HG03139 (cell line): Measurements from ENCODE around the gene WNT7B.

ENCODE experiments used
- ATAC-seq: cut with Tn5 transposase; IDR thresholded peaks from one replicate; pipeline ENCODE4 v1.9.1; 2021; ENCODE audit not compliant: unreplicated experiment

WNT7B gene

GRCh38 chr22:45974498-45974897, 2.5 kb downstream of the WNT7B start:
- no peak for ATAC-seq

DNA sequence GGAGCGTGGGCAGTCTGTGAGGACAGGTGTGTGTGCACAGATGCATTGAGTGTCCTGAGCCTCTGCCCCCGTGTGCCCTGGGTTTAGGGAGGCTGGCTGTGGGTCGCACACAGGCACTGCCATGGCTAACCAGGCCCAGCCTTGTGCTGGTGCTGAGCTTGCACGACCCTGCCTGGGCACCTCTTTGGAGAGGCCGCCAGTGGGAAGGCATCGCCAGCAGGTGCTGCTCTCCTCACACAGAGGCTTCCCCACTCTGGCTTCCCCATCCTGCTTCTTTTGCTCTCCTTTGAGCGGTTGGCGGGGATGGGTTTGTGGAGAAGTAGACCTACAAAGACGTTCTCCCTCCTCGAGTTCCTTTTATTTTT, 4.1 kb downstream of the WNT7B start:
- ATAC-seq, result no peak

DNA sequence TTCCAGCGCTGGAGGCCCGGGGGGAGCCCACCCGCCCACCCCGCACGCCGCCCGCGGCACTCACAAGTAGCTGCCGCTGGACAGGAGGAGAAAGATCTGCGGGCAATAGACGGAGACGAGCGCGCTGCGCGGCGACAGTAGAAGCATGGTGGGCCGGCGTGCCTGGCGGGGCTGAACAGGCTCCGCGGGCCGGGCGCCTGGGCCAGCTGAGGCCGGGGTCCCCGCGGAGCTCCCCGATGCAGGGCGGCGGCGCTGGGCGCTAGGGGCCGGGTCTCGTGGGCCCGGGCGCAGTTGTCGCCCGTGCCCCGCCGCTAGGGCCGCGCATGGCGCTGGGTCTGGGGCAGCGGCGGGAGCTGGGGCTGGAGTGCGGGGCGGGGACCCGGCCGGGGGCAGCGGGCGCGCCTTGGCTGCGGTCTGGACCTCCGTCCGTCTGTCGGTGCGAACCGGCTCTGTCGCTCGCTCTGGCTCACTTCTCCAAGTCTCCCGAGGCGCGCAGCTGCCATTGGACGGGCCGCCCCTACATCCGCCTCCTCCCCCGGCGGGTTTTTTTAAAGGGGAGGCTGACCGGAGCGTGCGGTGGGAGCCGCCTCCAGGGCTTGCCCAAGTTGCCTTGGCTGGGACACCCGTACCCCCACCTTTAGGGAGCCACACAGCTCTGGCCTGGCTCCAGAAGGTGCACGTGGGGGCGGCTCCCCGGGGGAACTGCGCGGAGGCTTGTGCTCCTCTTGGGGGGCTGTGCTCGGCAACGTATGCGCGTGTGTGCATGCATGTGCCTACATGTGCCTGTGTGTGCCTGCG, 4.7 kb downstream of the WNT7B start:
- no peak for ATAC-seq

DNA sequence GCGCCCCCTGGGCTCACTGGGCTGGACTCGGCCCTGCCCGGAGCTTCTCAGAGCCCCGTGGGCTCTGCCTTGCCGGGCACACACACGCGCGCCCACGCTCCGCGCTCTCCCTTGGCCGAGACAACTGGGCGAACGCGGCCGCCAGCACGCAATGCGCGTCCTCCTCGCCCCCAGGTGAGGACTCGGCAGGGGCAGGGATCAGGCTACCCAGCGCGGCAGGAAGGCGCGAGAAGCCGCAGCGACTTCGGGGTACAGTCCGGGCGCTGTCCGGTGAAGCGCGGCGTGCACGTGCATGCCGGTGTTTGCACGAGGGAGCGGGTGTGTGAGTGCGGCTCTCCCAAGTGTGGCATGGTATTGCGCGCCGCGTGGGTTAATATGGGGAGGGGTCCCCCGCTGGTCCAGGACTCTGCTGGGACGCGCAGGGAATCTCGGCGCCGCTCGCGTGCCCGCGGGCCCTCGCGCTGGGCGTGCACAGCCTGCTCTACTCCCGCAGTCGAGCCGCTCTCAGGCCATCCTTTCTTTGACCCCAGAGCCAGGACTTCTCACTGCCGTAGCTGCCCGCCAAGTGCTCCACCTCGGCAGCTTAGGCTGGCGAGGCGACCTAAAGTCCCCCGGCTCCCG, 5.4 kb downstream of the WNT7B start:
- no peak for ATAC-seq

DNA sequence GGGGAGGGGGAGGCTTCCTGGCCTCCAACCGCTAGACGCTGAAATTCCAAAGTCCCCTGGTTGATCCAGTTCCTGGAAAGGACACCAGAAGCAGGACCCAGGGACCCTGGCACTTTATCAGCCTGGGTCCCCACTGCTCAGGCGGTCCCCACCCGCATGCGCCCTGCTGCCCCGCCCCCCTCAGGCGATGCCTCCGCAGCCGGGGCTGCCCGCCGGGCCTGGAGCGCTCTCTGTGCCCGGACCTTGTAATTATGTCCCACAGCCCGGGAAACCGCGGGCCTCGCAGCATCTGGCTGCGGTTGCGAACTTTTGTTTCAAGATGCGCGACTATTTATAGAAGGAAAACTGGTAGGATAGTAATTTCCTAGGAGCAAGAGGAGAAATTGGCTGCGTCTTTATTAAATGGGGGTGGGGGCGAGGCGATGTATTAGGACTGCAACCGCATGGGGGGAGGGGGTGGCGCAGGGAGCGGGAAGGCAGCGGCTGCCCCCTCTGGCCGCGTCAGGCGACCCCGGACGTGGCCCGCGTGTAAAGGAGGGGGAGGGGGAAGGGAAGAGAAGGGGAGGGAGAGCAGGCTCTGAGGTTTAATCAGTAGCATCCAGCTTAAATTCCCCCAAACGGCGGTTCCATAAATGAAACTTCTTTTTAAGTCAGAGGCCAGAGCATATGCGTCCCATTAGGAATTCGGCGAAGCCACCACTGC, 6.1 kb downstream of the WNT7B start:
- no peak for ATAC-seq

DNA sequence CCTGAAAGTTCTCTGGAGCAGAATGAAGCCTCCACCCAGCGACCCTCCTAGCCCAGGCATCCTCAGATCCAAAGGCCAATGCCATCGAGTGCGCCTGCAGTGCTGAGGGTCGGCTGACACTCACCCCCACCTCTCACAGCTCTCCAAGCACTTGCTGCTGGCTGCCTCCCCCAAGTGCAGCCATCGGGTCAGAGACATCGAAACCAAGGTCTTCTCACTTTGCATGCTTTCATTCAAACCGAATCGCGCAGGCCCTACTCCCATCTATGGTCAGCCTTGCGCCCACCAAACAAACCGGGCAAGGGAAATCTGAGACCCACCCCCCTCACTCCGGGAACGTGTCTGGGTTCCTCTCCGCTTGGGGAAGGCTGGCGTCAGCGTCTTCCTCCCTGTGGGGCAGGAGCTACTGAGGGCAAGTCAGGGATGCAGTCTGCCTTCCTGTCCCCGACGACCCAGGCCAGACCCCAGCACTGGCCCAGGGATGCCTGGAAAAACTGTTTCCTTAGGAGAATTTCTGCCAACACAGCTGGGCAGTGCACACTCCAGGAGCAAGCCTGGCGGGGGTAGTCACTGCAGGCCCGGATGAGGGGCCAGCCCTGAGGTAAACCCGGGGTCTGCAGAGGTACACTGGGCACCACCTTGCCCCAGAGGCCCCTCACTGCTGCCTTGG, 7.0 kb downstream of the WNT7B start:
- ATAC-seq, result no peak

GRCh38 chr22:45969414-45969799, 7.6 kb downstream of the WNT7B start:
- ATAC-seq, result no peak

DNA sequence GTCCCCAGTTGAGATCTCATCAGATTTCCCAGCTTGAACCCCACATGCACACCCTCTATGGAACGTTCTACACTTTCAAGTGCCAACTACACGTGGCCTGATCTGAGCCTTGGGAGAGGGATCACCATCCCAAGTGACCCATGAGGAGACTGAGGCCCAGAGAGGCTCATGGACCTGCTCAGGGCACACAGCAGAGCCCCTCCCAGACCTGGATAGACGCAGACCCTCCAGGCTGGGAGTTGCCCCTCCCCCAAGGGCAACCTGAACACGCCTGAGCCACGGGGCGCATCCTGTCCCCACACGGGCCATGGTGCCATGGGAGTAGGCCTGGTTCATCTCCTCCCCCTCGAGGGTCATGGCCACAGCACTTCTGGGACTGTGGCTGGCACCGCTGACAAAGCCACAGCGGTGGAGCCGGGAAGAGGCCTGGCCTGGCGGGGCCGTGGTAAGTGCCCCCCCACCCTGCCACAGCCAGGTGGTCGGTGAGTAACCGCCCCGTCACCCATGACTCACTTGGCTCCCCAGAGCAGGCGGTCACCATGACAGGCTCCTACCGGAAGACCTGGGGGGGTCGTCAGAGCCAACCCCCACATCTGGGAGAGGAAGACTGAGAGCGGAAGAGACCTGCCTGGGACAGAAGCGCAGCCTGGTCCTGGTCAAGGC, 8.1 kb downstream of the WNT7B start:
- ATAC-seq, result no peak

DNA sequence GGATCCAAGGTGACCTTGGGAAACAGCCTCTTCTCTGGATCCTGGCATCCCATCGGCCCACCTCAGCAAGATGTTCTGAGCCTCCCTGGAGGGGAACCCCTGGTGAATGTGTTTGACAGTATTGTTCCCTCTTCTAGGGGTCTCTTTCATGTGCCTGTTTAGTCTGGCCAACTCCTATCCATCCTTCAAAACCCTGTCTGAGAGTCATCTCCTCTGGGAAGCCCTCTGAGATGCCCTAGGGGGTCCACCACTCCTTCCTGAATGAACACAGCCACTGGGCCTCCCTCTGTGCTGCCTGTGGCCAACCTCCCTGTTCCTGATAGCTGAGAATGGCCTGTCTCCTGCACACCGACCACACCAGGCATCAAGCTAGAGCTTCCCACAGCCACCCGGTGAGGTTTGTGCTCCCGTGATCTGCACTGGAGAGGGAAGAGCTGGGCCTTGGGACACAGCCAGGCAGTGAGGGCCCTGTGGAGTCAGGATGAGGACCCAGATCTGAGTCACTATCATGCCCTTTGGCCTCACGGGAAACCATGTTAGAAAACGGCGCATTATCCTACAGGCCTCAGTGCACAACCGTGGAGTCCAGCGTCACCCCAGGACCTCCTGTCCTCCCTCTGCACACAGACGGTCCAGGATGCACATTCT, 8.8 kb downstream of the WNT7B start:
- ATAC-seq, result no peak

GRCh38 chr22:45966895-45967365, 10.0 kb downstream of the WNT7B start:
- no peak for ATAC-seq

- ATAC-seq, result no peak
Observed at GRCh38 chr22:45966320-45966894, 10.6 kb downstream of the WNT7B start.

GRCh38 chr22:45965563-45965962, 11.4 kb downstream of the WNT7B start:
- no peak for ATAC-seq

DNA sequence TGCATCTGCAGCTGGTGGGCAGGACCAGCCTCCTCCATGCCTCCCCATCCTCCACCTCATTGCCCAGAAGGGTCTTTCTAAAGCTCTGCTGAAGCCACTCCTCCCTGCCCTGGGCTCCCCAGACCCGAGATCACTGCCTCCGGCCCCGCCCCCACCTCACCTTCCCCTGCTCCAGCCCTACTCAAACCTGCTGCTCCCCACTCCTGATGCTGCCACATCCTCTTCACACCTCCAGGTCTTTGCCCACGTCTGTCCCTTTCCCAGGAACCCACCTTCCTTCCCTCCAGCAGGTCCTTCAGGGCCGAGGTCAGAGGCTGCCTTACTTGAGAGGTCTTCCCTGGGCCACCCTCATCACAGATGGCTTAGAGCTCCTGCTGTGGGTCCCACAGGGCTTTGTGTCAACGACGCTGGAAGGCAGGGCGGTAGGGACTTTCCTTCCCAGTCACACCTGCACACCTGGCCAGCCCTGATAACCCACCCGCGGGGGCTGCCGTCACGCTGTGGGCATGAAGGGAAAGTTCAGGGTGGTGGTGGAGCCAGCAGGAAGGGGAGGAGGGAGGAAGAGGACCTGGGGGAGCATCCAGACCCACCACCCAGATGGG, 11.9 kb downstream of the WNT7B start:
- no peak for ATAC-seq

- ATAC-seq, result no peak
Observed at GRCh38 chr22:45964372-45964771, 12.6 kb downstream of the WNT7B start.

GRCh38 chr22:45963821-45964220, 13.1 kb downstream of the WNT7B start:
- ATAC-seq, result no peak

DNA sequence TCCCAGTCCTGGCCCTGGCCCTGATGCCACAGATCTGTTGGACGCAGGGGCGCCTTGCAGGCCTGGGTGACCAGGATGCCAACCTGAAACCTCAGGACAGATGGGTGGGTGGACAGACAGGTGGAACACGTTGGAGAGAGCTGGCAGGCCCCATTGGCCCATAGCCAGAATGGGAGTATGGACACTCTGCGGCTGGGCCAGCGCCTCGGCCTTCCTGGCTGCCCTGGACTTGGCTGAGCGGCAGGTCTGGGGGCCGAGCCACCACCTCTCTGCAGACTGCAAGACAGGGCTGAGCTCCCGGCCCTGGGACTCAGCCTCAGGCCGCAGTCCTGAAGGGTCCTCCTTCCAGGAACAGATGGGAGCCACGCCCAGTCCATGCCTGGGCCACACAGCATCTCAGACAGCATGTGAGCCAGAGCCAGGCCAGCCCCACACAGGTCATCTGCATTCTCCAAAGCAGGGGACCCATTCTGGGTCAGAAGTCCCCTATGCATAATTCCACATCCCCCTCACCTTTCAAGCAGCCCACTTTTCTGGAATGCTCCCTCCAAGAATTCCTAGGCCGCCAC, 14.1 kb downstream of the WNT7B start:
- no peak for ATAC-seq

DNA sequence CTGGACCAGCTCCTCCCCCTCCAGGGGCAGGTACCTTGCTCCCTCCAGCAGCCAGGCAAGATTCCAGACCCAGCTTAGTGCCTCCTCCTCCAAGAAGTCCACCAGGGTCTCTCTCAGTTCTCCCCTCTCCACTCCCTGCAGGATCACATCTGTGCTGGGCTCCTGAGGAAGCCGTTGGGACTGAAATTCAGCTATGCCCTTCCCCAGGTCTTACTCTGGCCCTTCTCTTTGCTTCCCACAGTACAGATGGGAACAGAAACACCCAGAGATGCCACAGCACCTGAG, 14.6 kb downstream of the WNT7B start:
- ATAC-seq, result no peak

DNA sequence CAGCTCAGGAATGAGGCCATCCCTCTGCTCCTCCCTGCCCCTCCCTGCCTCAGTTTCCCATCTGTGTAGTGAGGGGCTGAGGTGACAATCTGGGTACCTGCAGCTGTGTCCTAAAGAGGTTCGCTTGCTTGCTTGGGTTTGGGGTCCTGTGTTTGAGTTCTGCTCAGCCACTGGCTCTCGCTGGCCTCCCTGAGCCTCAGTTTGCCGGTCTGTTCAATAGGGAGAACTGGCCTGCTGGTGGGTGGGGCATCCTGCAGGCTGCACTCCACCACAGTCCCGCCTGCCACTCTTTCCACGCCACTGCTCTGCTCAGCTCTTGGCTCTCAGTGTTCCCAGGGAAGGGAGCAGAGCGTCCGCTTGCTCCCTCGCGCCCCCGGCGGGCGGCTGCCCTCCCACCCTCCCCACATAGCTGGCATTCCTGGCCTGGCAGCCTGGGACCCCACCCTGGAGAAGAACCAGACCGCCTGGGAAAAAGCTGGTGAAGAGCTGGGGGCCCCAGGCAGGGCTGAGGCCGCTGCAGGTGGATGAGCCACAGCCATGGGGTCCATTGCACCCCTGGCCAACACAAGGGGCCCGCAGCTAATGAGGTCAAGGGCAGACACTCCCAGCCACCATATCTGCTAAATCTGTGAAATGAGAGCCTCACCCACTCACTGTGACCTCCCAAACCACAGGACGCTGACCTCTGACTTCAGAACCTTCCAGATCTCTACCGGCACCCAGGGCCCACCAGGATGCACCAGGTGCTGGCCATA, 15.1 kb downstream of the WNT7B start:
- ATAC-seq, result no peak
